OCI-LY1 (cell line): ENCODE measurements around the gene WDR55.

ENCODE experiments used
- H2AFZ ChIP-seq: fragments of 200-600 bp; sonication (generic), shearing (Covaris generic); 2 replicates; pipeline ENCODE4 v1.6.0; 2014; ENCODE audit warnings: antibody characterized with exemption, mild to moderate bottlenecking, low read length
- H3F3A ChIP-seq: fragments of 200-600 bp; sonication (generic), shearing (Covaris generic); 2 replicates; pipeline ENCODE4 v1.6.0; 2014; ENCODE audit warnings: mild to moderate bottlenecking, antibody characterized with exemption, low read length, moderate library complexity; ENCODE audit not compliant: insufficient read depth
- H3K27ac ChIP-seq: fragments of 200-600 bp; sonication (generic); 2 replicates; pipeline ENCODE4 v1.5.1; 2014; ENCODE audit warnings: low read length, mixed run types, mild to moderate bottlenecking, low read depth; ENCODE audit not compliant: poor library complexity, severe bottlenecking
- H3K27me3 ChIP-seq: fragments of 200-600 bp; sonication (generic); 2 replicates; pipeline ENCODE4 v1.6.0; 2014; ENCODE audit warnings: antibody characterized with exemption, mild to moderate bottlenecking, low read length, moderate library complexity; ENCODE audit not compliant: insufficient read depth
- H3K36me3 ChIP-seq: fragments of 200-600 bp; sonication (generic); 2 replicates; pipeline ENCODE4 v1.6.1; 2014; ENCODE audit warnings: mild to moderate bottlenecking, antibody characterized with exemption, low read length, moderate library complexity, mixed read lengths; ENCODE audit not compliant: insufficient read depth
- H3K4me1 ChIP-seq: fragments of 200-600 bp; sonication (generic); 2 replicates; pipeline ENCODE4 v1.5.1; 2014; ENCODE audit warnings: mild to moderate bottlenecking, low read length, moderate library complexity; ENCODE audit not compliant: insufficient read depth, severe bottlenecking
- H3K4me2 ChIP-seq: fragments of 200-600 bp; sonication (generic), shearing (Covaris generic); 2 replicates; pipeline ENCODE4 v1.6.1; 2014; ENCODE audit warnings: low read length
- H3K4me3 ChIP-seq: fragments of 200-600 bp; sonication (generic); 2 replicates; pipeline ENCODE4 v1.5.1; 2014; ENCODE audit warnings: low read length, low read depth, mild to moderate bottlenecking, mixed read lengths; ENCODE audit not compliant: poor library complexity, severe bottlenecking
- H3K79me2 ChIP-seq: fragments of 200-600 bp; shearing (Covaris generic); 2 replicates; pipeline ENCODE4 v1.6.1; 2016; ENCODE audit warnings: mixed run types, low read length, mixed read lengths; ENCODE audit not compliant: insufficient read depth
- H3K9ac ChIP-seq: fragments of 200-600 bp; sonication (generic), shearing (Covaris generic); 2 replicates; pipeline ENCODE4 v1.6.1; 2014; ENCODE audit warnings: mild to moderate bottlenecking, low read length, mixed read lengths
- H3K9me2 ChIP-seq: fragments of 200-600 bp; sonication (generic), shearing (Covaris generic); 2 replicates; pipeline ENCODE4 v1.6.1; 2014; ENCODE audit warnings: low read depth, mild to moderate bottlenecking, low read length, mixed read lengths
- H3K9me3 ChIP-seq: fragments of 200-600 bp; shearing (Covaris generic); 2 replicates; pipeline ENCODE4 v1.6.1; 2014; ENCODE audit warnings: low read length, mixed read lengths
- H4K20me1 ChIP-seq: fragments of 200-600 bp; sonication (generic), shearing (Covaris generic); 2 replicates; pipeline ENCODE4 v1.6.0; 2016; ENCODE audit warnings: mild to moderate bottlenecking, low read length; ENCODE audit not compliant: insufficient read depth
- EZH2 ChIP-seq: fragments of 200-600 bp; sonication (generic), shearing (Covaris generic); IDR thresholded peaks from 2 replicates; pipeline ENCODE4 v1.8.0; 2017; ENCODE audit warnings: borderline replicate concordance, mixed run types, mild to moderate bottlenecking, antibody characterized with exemption, low read length, moderate library complexity, mixed read lengths
- TF ChIP-seq, protein P1 (sequence below): fragments of 200-600 bp; sonication (generic), shearing (Covaris generic); IDR thresholded peaks from 2 replicates; pipeline ENCODE4 v1.5.1; 2017; ENCODE audit warnings: mild to moderate bottlenecking, antibody characterized with exemption, low read length, moderate library complexity, mixed read lengths

The WDR55 gene

DNA sequence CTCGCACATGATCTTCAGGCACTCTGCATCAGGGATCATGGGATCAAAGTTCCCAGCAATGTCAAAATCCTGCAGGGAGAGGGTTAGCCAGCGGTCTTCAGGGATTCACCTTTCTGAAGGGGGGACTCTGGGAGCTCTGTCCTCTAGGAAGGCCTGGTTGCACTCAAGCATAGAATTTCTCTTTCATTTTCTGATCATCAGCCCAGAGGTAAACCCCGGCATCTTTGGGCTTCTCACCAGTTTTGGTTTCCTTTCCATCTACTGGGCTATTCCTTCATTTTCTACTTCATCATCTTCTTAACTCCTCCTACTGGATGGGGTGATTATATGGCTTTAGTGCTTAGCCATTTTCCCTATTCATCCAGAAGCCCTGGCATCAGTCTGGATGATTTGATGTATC is 13.2 kb downstream of the WDR55 start:
- no peak overlapping the region for H3K27ac ChIP-seq
- no peaks in the 10 kb centered on the region for H3F3A ChIP-seq
- peaks cover 78% of the 10 kb centered on the region for H3K36me3 ChIP-seq
- H4K20me1 ChIP-seq, result no peaks in the 10 kb centered on the region; the same call in 1 of the 2 replicates
- H3K27me3 ChIP-seq, result no peaks in the 10 kb centered on the region
- no peaks in the 10 kb centered on the region for H3K9me2 ChIP-seq
- H3K4me2 ChIP-seq, result no peak overlapping the region
- no peak overlapping the region for H3K9ac ChIP-seq
- H3K4me1 ChIP-seq, result no peaks in the 10 kb centered on the region
- H2AFZ ChIP-seq, result no peak overlapping the region
- H3K9me3 ChIP-seq, result no peaks in the 10 kb centered on the region
- TF ChIP-seq, protein P1, sequence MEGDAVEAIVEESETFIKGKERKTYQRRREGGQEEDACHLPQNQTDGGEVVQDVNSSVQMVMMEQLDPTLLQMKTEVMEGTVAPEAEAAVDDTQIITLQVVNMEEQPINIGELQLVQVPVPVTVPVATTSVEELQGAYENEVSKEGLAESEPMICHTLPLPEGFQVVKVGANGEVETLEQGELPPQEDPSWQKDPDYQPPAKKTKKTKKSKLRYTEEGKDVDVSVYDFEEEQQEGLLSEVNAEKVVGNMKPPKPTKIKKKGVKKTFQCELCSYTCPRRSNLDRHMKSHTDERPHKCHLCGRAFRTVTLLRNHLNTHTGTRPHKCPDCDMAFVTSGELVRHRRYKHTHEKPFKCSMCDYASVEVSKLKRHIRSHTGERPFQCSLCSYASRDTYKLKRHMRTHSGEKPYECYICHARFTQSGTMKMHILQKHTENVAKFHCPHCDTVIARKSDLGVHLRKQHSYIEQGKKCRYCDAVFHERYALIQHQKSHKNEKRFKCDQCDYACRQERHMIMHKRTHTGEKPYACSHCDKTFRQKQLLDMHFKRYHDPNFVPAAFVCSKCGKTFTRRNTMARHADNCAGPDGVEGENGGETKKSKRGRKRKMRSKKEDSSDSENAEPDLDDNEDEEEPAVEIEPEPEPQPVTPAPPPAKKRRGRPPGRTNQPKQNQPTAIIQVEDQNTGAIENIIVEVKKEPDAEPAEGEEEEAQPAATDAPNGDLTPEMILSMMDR, result no peak
- TF ChIP-seq EZH2, result no peak
- H3K4me3 ChIP-seq, result no peak overlapping the region
- H3K79me2 ChIP-seq, result no peaks in the 10 kb centered on the region

DNA sequence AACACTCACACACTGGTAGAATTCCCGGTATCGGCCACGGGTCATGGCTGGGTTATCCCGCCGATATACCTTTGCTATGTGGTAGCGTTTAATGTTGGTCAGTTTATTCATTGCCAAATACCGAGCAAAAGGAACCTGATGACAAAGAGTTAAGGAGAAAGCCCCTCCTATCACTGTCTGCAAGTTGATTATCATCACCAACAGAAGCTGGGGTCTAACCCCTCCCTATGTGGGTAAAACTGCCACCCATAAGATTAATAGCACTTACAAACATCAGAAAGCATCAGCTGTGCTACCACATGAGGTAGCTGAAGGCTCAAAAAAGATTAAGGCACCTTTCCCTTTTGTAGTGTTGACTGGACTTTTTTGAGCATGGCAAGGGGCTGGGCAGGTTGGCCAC is 14.3 kb downstream of the WDR55 start:
- no peak overlapping the region for H3K9ac ChIP-seq
- H3K27ac ChIP-seq, result no peak overlapping the region
- H3K36me3 ChIP-seq, result peaks cover 77% of the 10 kb centered on the region
- no peaks in the 10 kb centered on the region for H3K9me2 ChIP-seq
- no peak overlapping the region for H3K4me2 ChIP-seq
- no peak overlapping the region for H2AFZ ChIP-seq
- no peaks in the 10 kb centered on the region; the same call in 1 of the 2 replicates for H4K20me1 ChIP-seq
- H3F3A ChIP-seq, result no peaks in the 10 kb centered on the region
- H3K9me3 ChIP-seq, result no peaks in the 10 kb centered on the region
- H3K4me1 ChIP-seq, result no peaks in the 10 kb centered on the region
- no peak for TF ChIP-seq EZH2
- TF ChIP-seq, protein P1, result no peak
- no peaks in the 10 kb centered on the region for H3K27me3 ChIP-seq
- no peaks in the 10 kb centered on the region for H3K79me2 ChIP-seq
- no peak overlapping the region for H3K4me3 ChIP-seq

DNA sequence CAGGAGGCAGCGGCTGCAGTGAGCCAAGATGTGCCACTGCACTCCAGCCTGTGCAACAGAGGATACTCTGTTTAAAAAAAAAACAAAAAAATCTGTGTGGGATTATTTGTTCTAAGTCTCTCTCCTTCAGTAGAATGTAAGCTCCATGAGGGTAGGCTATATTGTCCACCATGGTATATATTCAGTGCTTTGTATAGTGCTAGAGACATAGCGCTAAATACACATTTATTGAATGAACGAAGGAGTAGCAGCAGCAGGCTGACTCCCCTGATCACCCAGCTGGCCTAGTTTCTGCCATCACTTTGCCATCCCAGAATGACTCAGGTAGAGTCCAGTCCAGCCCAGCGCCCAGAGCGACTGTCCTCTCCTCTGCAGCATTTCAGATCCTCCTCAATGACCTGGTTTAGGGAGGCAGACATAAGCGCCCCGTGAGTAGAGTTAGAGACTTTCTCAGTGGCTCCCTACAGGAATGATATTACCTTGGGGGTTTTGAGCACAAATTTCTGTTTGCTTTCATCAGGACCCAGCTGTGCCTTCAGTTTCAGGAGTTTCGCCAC is 25.8 kb downstream of the WDR55 start:
- no peak for TF ChIP-seq EZH2
- TF ChIP-seq, protein P1, result no peak
- Histone ChIP-seq H3K4me2 (peak overlapping the region; percentile 76), H3K27ac (no peak overlapping the region), H2AFZ (no peak overlapping the region), H3K9me3 (no peaks in the 10 kb centered on the region), H3K9me2 (no peaks in the 10 kb centered on the region), H3K4me3 (peak overlapping the region; percentile 85), H3K79me2 (peaks cover 16% of the 10 kb centered on the region), H3K36me3 (peaks cover 51% of the 10 kb centered on the region), H3K27me3 (no peaks in the 10 kb centered on the region), H3F3A (no peaks in the 10 kb centered on the region), H3K4me1 (peaks cover 22% of the 10 kb centered on the region), H4K20me1 (no peaks in the 10 kb centered on the region), H3K9ac (peak overlapping the region; percentile 91)
